K562 (cell line): Measurements from ENCODE around the gene TMEM270. TPM values are rescaled to one million over a fixed set of nuclear protein-coding genes. Genes with fewer than 3 reads are reported as not detected.

Experiments
- ATAC-seq: fragments of 200-7000 bp; cut with Tn5 transposase; 3 replicates; pipeline ENCODE4 v1.9.1; 2020; ENCODE audit warnings: moderate library complexity
- BruUV-seq: library from RNA; stranded (reverse); fragments of 400-500 nt; replicated peaks from 2 replicates; lab custom pipeline; 2021; lab: Mats Ljungman, UMichigan
- CTCF ChIA-PET: fragments of 300-600 bp; formaldehyde crosslinking; extraction: SDS; loops from one replicate; lab custom pipeline; 2021; ENCODE audit warnings: low intra/inter-chr PET ratio; lab: Yijun Ruan, JAX
- POLR2A ChIA-PET: fragments of 300-600, 350-650 bp; sonication (Branson Sonifier 250); formaldehyde crosslinking; extraction: SDS; loops from one replicate; lab custom pipeline; 2021; ENCODE audit warnings: antibody characterized with exemption, inconsistent platforms; lab: Yijun Ruan, JAX
- DNase-seq, 4 experiments: peaks; one replicate each; pipeline versions ENCODE4 v3.0.0 to v3.0.0-alpha.2; 2011 to 2018; ENCODE audit warnings: low spot score in 3 of 4, mixed read lengths in 3 of 4; ENCODE audit errors: extremely low read depth in 1 of 4
- FAIRE-seq: peaks from 2 replicates; lab custom pipeline; 2011; peaks lifted over from hg19 to GRCh38; lab: Jason Lieb, UNC
- H2AFZ ChIP-seq: 2 replicates; pipeline ENCODE4 v1.6.0; 2011; ENCODE audit warnings: low read depth, low read length, control low read depth, inconsistent platforms
- H3K27ac ChIP-seq: fragments of 200-600 bp; 3 replicates; pipeline ENCODE4 v1.8.0; 2011; ENCODE audit warnings: low read depth, mild to moderate bottlenecking, control low read depth, inconsistent platforms, low read length, moderate library complexity, mixed read lengths; ENCODE audit errors: extremely low read depth
- H3K27me3 ChIP-seq, 2 experiments: fragments of 300-600 bp in 1 of 2; 2 replicates in 1 of 2; 3 replicates in 1 of 2; pipeline versions ENCODE4 v1.6.0 to v1.8.0; 2011; ENCODE audit warnings: inconsistent platforms in 2 of 2, low read length in 2 of 2, mild to moderate bottlenecking in 1 of 2, mixed read lengths in 1 of 2, moderate library complexity in 1 of 2; ENCODE audit not compliant: control insufficient read depth in 2 of 2, insufficient read depth in 2 of 2
- H3K36me3 ChIP-seq: fragments of 300-600 bp; 3 replicates; pipeline ENCODE4 v1.8.0; 2011; ENCODE audit warnings: mild to moderate bottlenecking, low read length, inconsistent platforms; ENCODE audit not compliant: control insufficient read depth, insufficient read depth
- H3K4me1 ChIP-seq, 2 experiments: fragments of 200-600 bp in 1 of 2; replicated peaks in 1 of 2; 2 replicates in 1 of 2; 3 replicates in 1 of 2; pipeline versions ENCODE4 v1.5.1 to v1.8.0; 2011; ENCODE audit warnings: inconsistent platforms in 2 of 2, low read length in 2 of 2, mild to moderate bottlenecking in 1 of 2, mixed read lengths in 1 of 2, moderate library complexity in 1 of 2; ENCODE audit not compliant: control insufficient read depth in 2 of 2, insufficient read depth in 2 of 2
- H3K4me2 ChIP-seq: 2 replicates; pipeline ENCODE4 v1.6.1; 2011; ENCODE audit warnings: low read length, control low read depth, inconsistent platforms, mixed read lengths; ENCODE audit not compliant: insufficient read depth
- H3K4me3 ChIP-seq: fragments of 200-600 bp; sonication (generic), shearing (Covaris generic); 2 replicates; pipeline ENCODE4 v1.5.1; 2016; ENCODE audit warnings: control low read depth, inconsistent platforms
- H3K79me2 ChIP-seq: fragments of 200-600 bp; 3 replicates; pipeline ENCODE4 v1.8.0; 2011; ENCODE audit warnings: low read length, inconsistent platforms; ENCODE audit not compliant: control insufficient read depth, insufficient read depth
- H3K9ac ChIP-seq, 2 experiments: 2 replicates each; pipeline versions ENCODE4 v1.6.0 to v1.6.1; 2011; ENCODE audit warnings: low read depth in 2 of 2, low read length in 2 of 2, control low read depth in 1 of 2, inconsistent platforms in 1 of 2, mild to moderate bottlenecking in 1 of 2, mixed read lengths in 1 of 2; ENCODE audit not compliant: insufficient read depth in 1 of 2
- H3K9me1 ChIP-seq: one replicate; pipeline ENCODE4 v1.6.0; 2011; ENCODE audit warnings: inconsistent platforms, mild to moderate bottlenecking, low read length, moderate library complexity; ENCODE audit not compliant: control insufficient read depth, insufficient read depth
- H3K9me3 ChIP-seq: replicated peaks from 2 replicates; pipeline ENCODE4 v1.5.1; 2011; ENCODE audit warnings: low read depth, low read length, inconsistent platforms; ENCODE audit not compliant: control insufficient read depth, insufficient read depth
- H4K20me1 ChIP-seq: replicated peaks from 2 replicates; pipeline ENCODE4 v1.6.1; 2011; ENCODE audit warnings: low read length, inconsistent platforms, mixed read lengths; ENCODE audit not compliant: control insufficient read depth, insufficient read depth
- ADNP ChIP-seq: fragments of 200-800 bp; sonication (Bioruptor generic); IDR thresholded peaks from 2 replicates; pipeline ENCODE4 v1.6.1; 2016; ENCODE audit warnings: missing genetic modification characterization, missing compliant biosample characterization
- BCOR ChIP-seq: fragments of 450-650 bp; IDR thresholded peaks from 2 replicates; pipeline ENCODE4 v1.6.1; 2016
- CBX1 ChIP-seq: sonication (generic); IDR thresholded peaks from 2 replicates; pipeline ENCODE4 v1.6.1; 2016; ENCODE audit warnings: antibody characterized with exemption, low read depth, mild to moderate bottlenecking
- CHD4 ChIP-seq: fragments of 200-600 bp; sonication (generic); IDR thresholded peaks from 3 replicates; pipeline ENCODE4 v1.6.1; 2012; ENCODE audit warnings: low read depth, mild to moderate bottlenecking, mixed read lengths, low read length, inconsistent platforms; ENCODE audit not compliant: insufficient read depth, insufficient replicate concordance, poor library complexity, severe bottlenecking
- EGR1 ChIP-seq: fragments of 450-650 bp; conservative IDR thresholded peaks from 2 replicates; pipeline ENCODE4 v1.6.1; 2017; ENCODE audit warnings: mild to moderate bottlenecking
- GTF3C2 ChIP-seq: IDR thresholded peaks from 3 replicates; pipeline ENCODE4 v1.6.1; 2011; ENCODE audit warnings: borderline replicate concordance, mild to moderate bottlenecking, moderate library complexity; ENCODE audit not compliant: insufficient read length; ENCODE audit errors: extremely low read depth
- KDM1A ChIP-seq, 2 experiments: fragments of 450-650 bp; IDR thresholded peaks; 2 replicates each; pipeline ENCODE4 v1.6.1; 2016; ENCODE audit warnings: mild to moderate bottlenecking in 2 of 2
- PCBP1 ChIP-seq: fragments of 200-400 bp; formaldehyde crosslinking; IDR thresholded peaks from 2 replicates; pipeline ENCODE4 v1.6.1; 2018; ENCODE audit warnings: mild to moderate bottlenecking, low read depth, low read length; ENCODE audit not compliant: poor library complexity, severe bottlenecking
- PKNOX1 ChIP-seq: fragments of 450-650 bp; IDR thresholded peaks from 2 replicates; pipeline ENCODE4 v1.6.1; 2016
- PREB ChIP-seq: sonication (generic); formaldehyde crosslinking; IDR thresholded peaks from 2 replicates; pipeline ENCODE4 v1.8.1; 2023; ENCODE audit warnings: mild to moderate bottlenecking, missing genetic modification reagents
- ZBTB33 ChIP-seq: sonication (generic); formaldehyde crosslinking; IDR thresholded peaks from 2 replicates; pipeline ENCODE4 v1.8.1; 2023; ENCODE audit warnings: mild to moderate bottlenecking, missing genetic modification reagents
- ZFP36 ChIP-seq: fragments of 150-350 bp; IDR thresholded peaks from 2 replicates; pipeline ENCODE4 v1.6.1; 2018; ENCODE audit warnings: low read length, low read depth; ENCODE audit not compliant: partially characterized antibody
- ZNF263 ChIP-seq: sonication (generic); formaldehyde crosslinking; IDR thresholded peaks from 2 replicates; pipeline ENCODE4 v1.8.0; 2022; ENCODE audit warnings: mild to moderate bottlenecking, missing genetic modification reagents, borderline replicate concordance
- ZNF408 ChIP-seq: fragments of 250-450 bp; sonication (Bioruptor Pico); IDR thresholded peaks from 2 replicates; pipeline ENCODE4 v1.4.0; 2020; ENCODE audit warnings: low read depth, mild to moderate bottlenecking, moderate library complexity
- ZNF707 ChIP-seq: fragments of 250-450 bp; sonication (Bioruptor Pico); conservative IDR thresholded peaks from 2 replicates; pipeline ENCODE4 v1.8.0; 2022; ENCODE audit warnings: inconsistent platforms, mild to moderate bottlenecking, moderate library complexity
- WGBS: fragments of 100-300 bp; shearing (Covaris generic); methylation state at CpG from one replicate; pipeline ENCODE4 v1.1.6; 2016; ENCODE audit warnings: low coverage, mixed read lengths; ENCODE audit not compliant: insufficient coverage; ENCODE audit errors: missing lambda C conversion rate; 5-methylcytosine and 5-hydroxymethylcytosine counted together
- in situ Hi-C: fragments of 300-500 bp; cut with MboI; formaldehyde crosslinking; loops from 4 replicates; pipeline ENCODE4 v1.15.0; 2018; ENCODE audit warnings: inconsistent platforms, mixed read lengths
- intact Hi-C: fragments of 100-400 bp; cut with micrococcal nuclease; formaldehyde crosslinking; loops from 2 replicates; pipeline ENCODE4 v1.14.2; 2022
- polyA plus RNA-seq, 8 experiments: library from polyadenylated mRNA; depleted of rRNA in 4 of 8; stranded (reverse) in 5 of 8; unstranded in 3 of 8; fragments of >200 nt; fragmentation: Nextera tagmentation in 2 of 8; fragmentation: Illumina TruSeq in 1 of 8; extraction: Ambion mirVana in 2 of 8; extraction: Trizol in 1 of 8; gene quantifications; 2 replicates each; pipeline versions ENCODE4 v1.2.1 to v1.2.3, GENCODE V29; 2011 to 2014; ENCODE audit warnings: inconsistent platforms in 1 of 8, missing spikeins in 1 of 8
- total RNA-seq, 7 experiments: library from RNA; depleted of rRNA in 6 of 7; stranded (reverse); fragments of >200 nt in 6 of 7; fragmentation: Illumina TruSeq in 2 of 7; extraction: Trizol in 2 of 7; gene quantifications; 2 replicates each; pipeline versions ENCODE4 v1.2.1 to v1.2.3, GENCODE V29; 2011 to 2021; ENCODE audit warnings: low replicate concordance in 1 of 7

Gene TMEM270
- total and polyA plus RNA-seq, 9 of the 15 experiments (the other 6 are each of a cell fraction or from before 2014, with no cell fraction given): not detected

GRCh38 chr7:73841689-73842066 is 19.3 kb upstream of the TMEM270 start:
- POLR2A ChIA-PET: interaction anchor here (1.0 kb wide), 1 partner anchor 26 kb away, joined by 3 read pairs; no protein-coding TSS in a partner anchor
- intact Hi-C loops: no loop called here
- in situ Hi-C loops: no loop called here
- Histone ChIP-seq H3K9me3 (no peaks in the 10 kb centered on the region), H3K4me1 (peaks cover 0 to 32% of the 10 kb centered on the region in 2 experiments; a peak in 4 of 5 replicates), H3K36me3 (no peaks in the 10 kb centered on the region), H3K79me2 (no peaks in the 10 kb centered on the region), H3K9ac (peak overlapping the region; percentile 50 to 94; a peak in 3 of 4 replicates), H3K9me1 (no peaks in the 10 kb centered on the region), H3K4me2 (peak overlapping the region; percentile 73), H3K4me3 (peak overlapping the region; percentile 48), H3K27ac (peak overlapping the region; percentile 52; the same call in 1 of the 3 replicates), H3K27me3 (no peaks in the 10 kb centered on the region), H2AFZ (peak overlapping the region; percentile 90), H4K20me1 (no peaks in the 10 kb centered on the region)
- FAIRE-seq: no peak
- DNase-seq: peak; percentile 45 to 55 (median 52)
- CTCF ChIA-PET: no interaction called here
- BruUV-seq: no TSS peak
- WGBS: 47% methylated on average over 15 of the region's 15 CpGs
- ATAC-seq: peak; percentile 49
- peak; percentile 97 for TF ChIP-seq ZBTB33 (CRISPR knock-in tag)
- 0 out of 2 replicates have a peak, but pooled peaks have one; percentile 58 for TF ChIP-seq PREB
- TF ChIP-seq ADNP (tag): no peak
- peak; percentile 73 for TF ChIP-seq ZFP36
- TF ChIP-seq CBX1: peak; percentile 48; the same call in 1 of the 2 replicates
- 0 out of 4 replicates have a peak, but pooled peaks of 1 of the 2 experiments have one; percentile 18 for TF ChIP-seq KDM1A (IDR thresholded peaks at IDR 0.05)
- TF ChIP-seq ZNF707 (CRISPR knock-in tag): no peak
- 0 out of 2 replicates have a peak, but pooled peaks have one; percentile 42 for TF ChIP-seq ZNF263 (CRISPR knock-in tag)
- no peak for TF ChIP-seq ZNF408 (CRISPR knock-in tag)
- peak; percentile 18 for TF ChIP-seq GTF3C2
- TF ChIP-seq PCBP1: peak; percentile 11
- peak; percentile 36; the same call in 1 of the 2 replicates for TF ChIP-seq EGR1
- peak; percentile 52; the same call in 1 of the 2 replicates for TF ChIP-seq BCOR
- TF ChIP-seq PKNOX1: peak; percentile 53; the same call in 1 of the 2 replicates
- TF ChIP-seq CHD4: peak; percentile 30
